Breast epithelium (tissue), 4 donors: ENCODE measurements around the gene MYH7. TPM values are rescaled to one million over a fixed set of nuclear protein-coding genes. Genes with fewer than 3 reads are reported as not detected.

ENCODE experiments used
- DNase-seq, 2 donors: peaks; one replicate each; pipeline ENCODE4 v3.0.0-alpha.2; 2019; ENCODE audit warnings: low spot score in 2 of 2
- H3K27ac ChIP-seq, 2 donors: fragments of 200-600 bp; sonication (generic) in 1 of 2; one replicate each; pipeline ENCODE4 v1.5.1; 2016 to 2019; ENCODE audit warnings: mild to moderate bottlenecking in 1 of 2
- H3K27me3 ChIP-seq, 2 donors: fragments of 200-600 bp; sonication (generic) in 1 of 2; one replicate each; pipeline versions ENCODE4 v1.5.1 to v1.6.0; 2017 to 2019; ENCODE audit warnings: control low read depth in 1 of 2, mild to moderate bottlenecking in 1 of 2
- H3K36me3 ChIP-seq: fragments of 200-600 bp; one replicate; pipeline ENCODE4 v1.5.1; 2019
- H3K4me1 ChIP-seq, 2 donors: fragments of 200-600 bp; sonication (generic); one replicate each; pipeline ENCODE4 v1.5.1; 2016 to 2019; ENCODE audit warnings: control low read depth in 1 of 2
- H3K4me3 ChIP-seq, 3 donors: fragments of 200-600 bp; sonication (generic); 1 replicate in 2 of 3; 2 replicates in 1 of 3; pipeline ENCODE4 v1.5.1; 2016 to 2019; ENCODE audit warnings: mild to moderate bottlenecking in 3 of 3, moderate library complexity in 2 of 3
- H3K9me3 ChIP-seq, 2 donors: fragments of 200-600 bp; sonication (generic) in 1 of 2; one replicate each; pipeline ENCODE4 v1.5.1; 2016 to 2019; ENCODE audit warnings: control low read depth in 1 of 2
- POLR2A ChIP-seq: fragments of 450-650 bp; IDR thresholded peaks from one replicate; pipeline ENCODE4 v1.6.1; 2016; ENCODE audit warnings: antibody characterized with exemption, mild to moderate bottlenecking, moderate library complexity
- POLR2AphosphoS5 ChIP-seq, 3 donors: sonication (generic); formaldehyde crosslinking; IDR thresholded peaks; one replicate each; pipeline ENCODE4 v1.6.1; 2017; ENCODE audit warnings: antibody characterized with exemption in 3 of 3
- intact Hi-C: fragments of 100-400 bp; cut with DNase I; formaldehyde crosslinking; loops from one replicate; pipeline ENCODE4 v1.15.1; 2023; ENCODE audit warnings: low total_unique reads
- total RNA-seq, 3 donors: library from RNA; depleted of rRNA; stranded (reverse); fragments of >200 nt; gene quantifications; one replicate each; pipeline ENCODE4 v1.1.0, GENCODE V29; 2016
- TF ChIP-seq, protein P1 (sequence below), 3 donors: fragments of 450-650 bp; IDR thresholded peaks; one replicate each; pipeline ENCODE4 v1.5.1; 2016 to 2017; ENCODE audit warnings: antibody characterized with exemption in 3 of 3, mild to moderate bottlenecking in 3 of 3, moderate library complexity in 3 of 3

The MYH7 gene
- total RNA-seq, 3 donors from 2014 or later, result not detected

DNA sequence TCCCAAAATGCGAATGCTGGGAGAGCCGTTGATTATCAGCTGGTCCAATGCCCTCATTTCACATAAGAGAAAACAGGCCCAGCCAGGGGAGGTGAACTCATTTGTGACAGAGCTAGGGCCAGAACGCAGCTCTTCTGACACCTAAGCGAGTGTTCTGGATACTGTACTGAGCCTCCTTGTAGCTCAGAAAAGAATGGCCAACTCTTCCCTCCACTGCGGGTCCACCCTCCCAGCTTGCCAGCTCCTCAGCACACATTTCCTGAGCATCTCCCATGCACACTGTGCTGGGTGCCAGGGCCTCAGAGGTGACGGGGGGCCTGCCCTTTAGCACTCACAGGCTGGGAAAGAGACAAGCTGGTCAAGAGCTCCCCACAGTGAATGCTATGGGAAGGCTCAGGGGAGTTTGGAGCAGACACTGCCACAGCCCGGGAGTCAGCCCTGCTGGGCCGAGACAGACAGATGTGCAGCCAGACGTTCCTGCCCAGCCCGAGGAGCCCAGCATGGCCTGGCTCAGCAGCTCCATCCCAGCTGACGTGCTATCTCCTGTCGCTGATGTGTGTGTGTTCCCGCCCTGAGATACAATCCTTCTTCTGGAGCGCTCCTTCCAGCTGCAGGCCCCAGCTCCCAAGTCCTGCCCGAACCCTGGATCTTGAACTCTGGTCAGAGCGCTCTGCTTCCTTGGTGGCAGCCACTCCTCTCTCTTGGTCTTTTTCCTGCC, 55.1 kb downstream of the MYH7 start:
- Histone ChIP-seq H3K9me3 (no peaks in the 10 kb centered on the region), H3K4me3 (no peak overlapping the region), H3K36me3 (no peaks in the 10 kb centered on the region), H3K4me1 (peaks cover 0 to 5% of the 10 kb centered on the region in 2 donors), H3K27me3 (no peaks in the 10 kb centered on the region), H3K27ac (no peak overlapping the region)
- DNase-seq, result no peak
- TF ChIP-seq POLR2A (no peak), POLR2AphosphoS5 (IDR thresholded peaks at IDR 0.05) (no peak)
- TF ChIP-seq, protein P1, sequence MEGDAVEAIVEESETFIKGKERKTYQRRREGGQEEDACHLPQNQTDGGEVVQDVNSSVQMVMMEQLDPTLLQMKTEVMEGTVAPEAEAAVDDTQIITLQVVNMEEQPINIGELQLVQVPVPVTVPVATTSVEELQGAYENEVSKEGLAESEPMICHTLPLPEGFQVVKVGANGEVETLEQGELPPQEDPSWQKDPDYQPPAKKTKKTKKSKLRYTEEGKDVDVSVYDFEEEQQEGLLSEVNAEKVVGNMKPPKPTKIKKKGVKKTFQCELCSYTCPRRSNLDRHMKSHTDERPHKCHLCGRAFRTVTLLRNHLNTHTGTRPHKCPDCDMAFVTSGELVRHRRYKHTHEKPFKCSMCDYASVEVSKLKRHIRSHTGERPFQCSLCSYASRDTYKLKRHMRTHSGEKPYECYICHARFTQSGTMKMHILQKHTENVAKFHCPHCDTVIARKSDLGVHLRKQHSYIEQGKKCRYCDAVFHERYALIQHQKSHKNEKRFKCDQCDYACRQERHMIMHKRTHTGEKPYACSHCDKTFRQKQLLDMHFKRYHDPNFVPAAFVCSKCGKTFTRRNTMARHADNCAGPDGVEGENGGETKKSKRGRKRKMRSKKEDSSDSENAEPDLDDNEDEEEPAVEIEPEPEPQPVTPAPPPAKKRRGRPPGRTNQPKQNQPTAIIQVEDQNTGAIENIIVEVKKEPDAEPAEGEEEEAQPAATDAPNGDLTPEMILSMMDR (IDR thresholded peaks at IDR 0.05), result no peak
- intact Hi-C loops, result no loop called here

DNA sequence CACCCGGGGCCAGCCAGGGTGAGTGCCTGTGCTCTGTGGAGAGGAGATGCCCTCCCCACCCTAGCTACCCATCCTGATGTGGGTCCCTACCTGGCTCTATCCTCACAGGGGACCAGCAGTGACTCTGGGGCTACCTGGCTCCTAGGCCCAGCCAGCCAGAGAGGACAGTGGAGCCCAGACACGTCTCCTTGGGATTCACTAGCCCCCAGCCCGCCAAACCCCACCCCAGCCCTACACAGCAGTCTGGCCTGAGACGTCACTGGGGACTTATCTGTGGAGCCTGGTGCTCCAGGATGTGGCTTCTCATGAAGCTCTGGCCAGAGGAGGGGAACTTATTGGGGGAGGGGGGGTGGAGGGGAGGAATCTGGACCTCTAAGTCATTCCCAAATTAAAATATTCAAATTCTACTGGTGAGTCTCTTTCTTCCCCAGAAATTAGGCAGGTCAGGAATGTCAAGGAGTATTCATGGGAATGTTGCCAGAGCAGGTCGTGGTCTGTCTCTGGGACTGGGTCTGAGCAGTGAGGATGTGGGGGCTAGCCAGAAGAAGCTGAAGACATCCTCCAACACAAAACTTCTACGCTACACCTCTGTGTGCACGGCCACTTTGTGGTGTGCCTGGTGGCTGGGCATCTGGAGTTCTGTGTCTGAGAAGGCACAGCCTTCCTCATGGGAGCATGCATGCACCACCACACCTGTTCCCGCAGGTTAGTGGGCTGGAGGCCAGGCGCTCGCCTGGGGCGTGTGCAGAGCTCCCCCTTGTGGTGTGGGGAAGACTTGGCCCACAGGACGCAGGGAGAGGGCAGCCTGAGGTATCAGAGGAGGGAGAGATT, 55.9 kb downstream of the MYH7 start:
- no peak overlapping the region for H3K27ac ChIP-seq
- TF ChIP-seq, protein P1 (IDR thresholded peaks at IDR 0.05), result peak; percentile 63 to 96 (median 86)
- TF ChIP-seq POLR2AphosphoS5 (IDR thresholded peaks at IDR 0.05) (peak; percentile 60 to 80 (median 62)), POLR2A (no peak)
- DNase-seq, result peak; percentile 62 to 77
- no peaks in the 10 kb centered on the region for H3K9me3 ChIP-seq
- peaks cover 0 to 5% of the 10 kb centered on the region in 2 donors for H3K4me1 ChIP-seq
- intact Hi-C loops, result loop anchor here (5.0 kb wide), 1 partner anchor 52 kb away; no protein-coding TSS in a partner anchor
- H3K36me3 ChIP-seq, result no peaks in the 10 kb centered on the region
- H3K4me3 ChIP-seq, result no peak overlapping the region
- no peaks in the 10 kb centered on the region for H3K27me3 ChIP-seq

DNA sequence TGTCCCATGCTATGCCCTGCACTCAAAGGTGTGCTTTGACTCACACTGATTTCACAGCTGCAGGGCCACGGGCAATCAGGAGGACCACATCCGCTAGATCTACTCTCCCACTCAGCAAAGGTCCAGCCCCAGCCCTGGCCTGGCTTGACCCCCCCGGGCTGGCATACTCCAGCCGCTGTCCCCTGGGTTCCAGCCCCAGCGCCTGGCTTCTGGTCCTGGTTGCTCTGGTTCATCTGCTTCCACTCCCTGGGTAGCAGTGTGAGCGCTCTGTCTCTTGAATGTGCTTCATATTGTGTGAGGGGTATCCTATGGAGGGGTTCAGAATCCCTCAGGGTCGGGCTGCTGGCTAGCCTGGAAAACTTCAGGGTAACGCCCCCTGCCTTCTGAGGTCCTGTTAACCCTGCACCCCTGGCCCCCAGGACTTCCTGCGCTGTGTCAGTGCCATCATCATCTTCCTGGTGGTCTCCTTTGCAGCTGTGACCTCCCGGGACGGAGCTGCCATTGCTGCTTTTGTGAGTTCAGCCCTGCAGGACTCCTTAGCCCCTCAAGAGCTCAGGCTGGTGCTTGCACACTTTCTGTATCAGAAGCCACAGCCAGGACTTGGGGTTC, 56.7 kb downstream of the MYH7 start:
- Histone ChIP-seq H3K9me3 (no peaks in the 10 kb centered on the region), H3K27me3 (no peaks in the 10 kb centered on the region), H3K27ac (no peak overlapping the region), H3K36me3 (no peaks in the 10 kb centered on the region), H3K4me3 (no peak overlapping the region), H3K4me1 (peaks cover 0 to 5% of the 10 kb centered on the region in 2 donors)
- intact Hi-C loops, result loop anchor here (5.0 kb wide), 1 partner anchor 51 kb away; no protein-coding TSS in a partner anchor
- DNase-seq, result no peak
- TF ChIP-seq POLR2A (no peak), POLR2AphosphoS5 (IDR thresholded peaks at IDR 0.05) (no peak)
- TF ChIP-seq, protein P1 (IDR thresholded peaks at IDR 0.05), result no peak

DNA sequence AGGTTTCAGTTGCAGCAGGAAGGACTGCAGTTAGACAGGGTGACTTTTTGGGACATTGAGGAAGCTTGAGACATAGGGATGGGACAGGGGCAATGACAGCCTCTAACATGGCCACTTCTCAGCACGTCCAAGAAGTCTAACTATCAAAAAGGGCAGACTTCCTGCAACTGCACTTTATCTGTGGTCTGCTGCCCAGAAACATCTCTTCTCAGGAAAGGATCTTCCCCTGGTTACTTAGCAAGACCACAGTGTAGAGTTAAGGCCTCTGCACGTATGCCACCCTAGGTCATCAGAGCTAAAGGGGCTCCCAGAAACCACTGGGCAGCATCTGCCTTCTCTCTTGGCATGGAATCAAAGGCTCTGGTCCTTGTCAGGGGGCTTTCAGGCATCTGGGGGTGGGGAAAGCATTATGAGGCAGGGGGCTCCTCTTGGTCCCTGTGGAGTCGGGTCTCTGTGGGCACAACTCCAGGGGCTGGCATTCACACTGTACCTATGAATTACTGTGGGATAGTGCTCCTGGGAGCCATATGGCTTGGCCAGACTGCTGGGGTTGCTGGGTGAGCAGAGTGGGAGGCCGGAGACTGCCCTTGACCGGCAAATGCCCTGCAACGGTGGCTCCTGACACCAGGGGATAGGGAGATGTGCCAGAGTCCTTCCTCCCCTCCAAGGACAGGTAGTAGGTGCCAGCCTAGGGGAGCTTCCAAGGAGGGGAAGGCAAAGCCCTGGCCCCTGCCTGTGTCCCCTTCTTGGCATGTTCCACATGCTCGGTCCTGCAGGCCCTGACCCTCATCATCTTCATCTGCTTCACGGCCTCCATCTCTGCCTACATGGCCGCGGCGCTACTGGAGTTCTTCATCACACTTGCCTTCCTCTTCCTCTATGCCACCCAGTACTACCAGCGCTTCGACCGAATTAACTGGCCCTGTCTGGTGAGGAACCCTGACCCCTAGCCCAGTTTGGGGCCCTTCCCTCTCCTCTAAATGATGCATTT, 57.6 kb downstream of the MYH7 start:
- no peak overlapping the region for H3K4me3 ChIP-seq
- H3K9me3 ChIP-seq, result no peaks in the 10 kb centered on the region
- H3K4me1 ChIP-seq, result peaks cover 0 to 5% of the 10 kb centered on the region in 2 donors
- no peak overlapping the region for H3K27ac ChIP-seq
- no peaks in the 10 kb centered on the region for H3K36me3 ChIP-seq
- intact Hi-C loops, result loop anchor here (5.0 kb wide), 1 partner anchor 51 kb away; no protein-coding TSS in a partner anchor
- TF ChIP-seq, protein P1 (IDR thresholded peaks at IDR 0.05), result no peak
- TF ChIP-seq POLR2A (no peak), POLR2AphosphoS5 (IDR thresholded peaks at IDR 0.05) (no peak)
- no peaks in the 10 kb centered on the region for H3K27me3 ChIP-seq
- DNase-seq, result no peak
